Measurements from ENCODE around the gene KCNAB1. TPM values are rescaled to one million over a fixed set of nuclear protein-coding genes. Genes with fewer than 3 reads are reported as not detected.

Gene KCNAB1
- total RNA-seq, 4 donors from 2014 or later, result 0.20 to 3.0 (median 1.6) TPM

DNA sequence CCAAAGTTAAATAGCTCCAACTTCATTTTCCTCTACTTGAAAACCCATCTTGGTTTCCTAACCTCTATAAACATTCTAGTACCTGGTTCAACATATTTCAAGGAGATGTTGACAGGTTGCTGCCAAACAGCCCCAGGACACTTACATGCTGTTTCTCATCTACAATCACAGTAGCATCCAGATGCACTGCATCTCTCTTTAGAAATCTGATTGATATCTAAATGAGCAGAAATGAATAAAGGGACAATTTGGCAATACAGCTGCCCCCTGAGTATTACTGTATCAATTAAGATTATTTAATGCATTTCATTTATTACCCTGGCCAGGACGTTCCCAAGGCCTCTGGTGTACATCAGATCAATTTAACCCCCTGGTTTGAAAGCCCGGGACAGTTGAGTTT is 360.6 kb downstream of the KCNAB1 start:
- in situ Hi-C loops (cut with MboI; ENCODE audit: low pct_ligation_motif_present in 1 of 4, low pct_unique_long_range_greater_than_20kb in 1 of 4, low sequenced_read_pairs in 3 of 4), result no loop called here
- Histone ChIP-seq H3K36me3 (no peaks in the 10 kb centered on the region), H3K4me1 (peaks cover 5 to 33% (median 12%) of the 10 kb centered on the region in 4 donors), H3K9me3 (no peaks in the 10 kb centered on the region), H3K27me3 (no peaks in the 10 kb centered on the region), H3K27ac (no peak overlapping the region), H3K4me3 (no peak overlapping the region)
- whole genome bisulfite sequencing, 2 donors (ENCODE audit: low coverage in 1 of 2), result 83% methylated on average over 2 of the region's 2 CpGs; no CpG with 5 or more reads in 1 of the 2 donors
- TF ChIP-seq EP300 (IDR thresholded peaks at IDR 0.05; ENCODE audit: low read depth), result no peak
- no peak for TF ChIP-seq POLR2A (IDR thresholded peaks at IDR 0.05)
- no peak for TF ChIP-seq POLR2AphosphoS5 (IDR thresholded peaks at IDR 0.05)
- TF ChIP-seq, protein P1, sequence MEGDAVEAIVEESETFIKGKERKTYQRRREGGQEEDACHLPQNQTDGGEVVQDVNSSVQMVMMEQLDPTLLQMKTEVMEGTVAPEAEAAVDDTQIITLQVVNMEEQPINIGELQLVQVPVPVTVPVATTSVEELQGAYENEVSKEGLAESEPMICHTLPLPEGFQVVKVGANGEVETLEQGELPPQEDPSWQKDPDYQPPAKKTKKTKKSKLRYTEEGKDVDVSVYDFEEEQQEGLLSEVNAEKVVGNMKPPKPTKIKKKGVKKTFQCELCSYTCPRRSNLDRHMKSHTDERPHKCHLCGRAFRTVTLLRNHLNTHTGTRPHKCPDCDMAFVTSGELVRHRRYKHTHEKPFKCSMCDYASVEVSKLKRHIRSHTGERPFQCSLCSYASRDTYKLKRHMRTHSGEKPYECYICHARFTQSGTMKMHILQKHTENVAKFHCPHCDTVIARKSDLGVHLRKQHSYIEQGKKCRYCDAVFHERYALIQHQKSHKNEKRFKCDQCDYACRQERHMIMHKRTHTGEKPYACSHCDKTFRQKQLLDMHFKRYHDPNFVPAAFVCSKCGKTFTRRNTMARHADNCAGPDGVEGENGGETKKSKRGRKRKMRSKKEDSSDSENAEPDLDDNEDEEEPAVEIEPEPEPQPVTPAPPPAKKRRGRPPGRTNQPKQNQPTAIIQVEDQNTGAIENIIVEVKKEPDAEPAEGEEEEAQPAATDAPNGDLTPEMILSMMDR (IDR thresholded peaks at IDR 0.05), result no peak
- DNase-seq, result no peak
- intact Hi-C loops (cut with DNase I; ENCODE audit: low total_unique reads), result no loop called here

DNA sequence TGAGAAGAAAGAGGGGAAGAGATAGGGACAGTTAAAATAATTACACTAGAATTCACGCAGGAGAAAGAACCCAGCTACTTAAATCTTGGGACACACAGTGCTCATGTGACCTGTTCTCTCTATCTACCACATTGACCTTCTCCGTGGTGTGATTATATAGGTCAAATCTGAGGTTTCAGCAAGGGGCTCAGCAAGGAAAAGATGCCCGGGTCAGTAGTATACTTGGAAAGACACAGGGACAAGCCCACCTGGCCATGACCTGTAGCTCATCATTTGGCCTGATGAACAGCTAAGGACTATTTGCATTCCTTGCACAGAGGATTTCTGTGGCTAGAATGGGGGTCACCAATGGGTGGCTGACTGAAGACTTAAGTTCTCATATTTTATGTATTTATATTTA is 362.6 kb downstream of the KCNAB1 start:
- in situ Hi-C loops (cut with MboI; ENCODE audit: low pct_ligation_motif_present in 1 of 4, low pct_unique_long_range_greater_than_20kb in 1 of 4, low sequenced_read_pairs in 3 of 4), result no loop called here
- 92% methylated on average over 2 to 3 of the region's 3 CpGs for WGBS, 2 donors (ENCODE audit: low coverage in 1 of 2)

DNA sequence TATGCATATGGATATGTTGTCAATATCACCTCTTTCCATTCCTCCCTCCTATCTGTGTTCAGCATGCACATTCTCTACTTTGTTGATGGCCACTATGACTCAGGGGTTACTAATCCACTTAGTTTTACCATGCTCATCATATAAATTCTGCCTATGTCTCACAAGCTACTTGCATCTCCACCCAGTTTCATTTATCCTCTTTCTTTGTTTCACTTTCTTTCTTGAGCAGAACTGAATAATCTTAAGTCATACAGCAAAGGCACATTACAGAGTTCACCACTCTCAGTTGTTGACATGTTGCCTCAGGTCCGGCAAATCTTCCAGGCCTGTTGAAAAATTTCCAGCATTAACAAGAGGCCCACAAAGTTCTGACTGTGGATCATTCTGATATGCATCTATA is 363.0 kb downstream of the KCNAB1 start:
- in situ Hi-C loops (cut with MboI; ENCODE audit: low pct_ligation_motif_present in 1 of 4, low pct_unique_long_range_greater_than_20kb in 1 of 4, low sequenced_read_pairs in 3 of 4) (no loop called here), intact Hi-C loops (cut with DNase I; ENCODE audit: low total_unique reads) (no loop called here)
- TF ChIP-seq EP300 (IDR thresholded peaks at IDR 0.05; ENCODE audit: low read depth), result no peak
- TF ChIP-seq, protein P1 (IDR thresholded peaks at IDR 0.05), result no peak
- peak; percentile 16 to 58 (median 44) for TF ChIP-seq POLR2AphosphoS5 (IDR thresholded peaks at IDR 0.05)
- TF ChIP-seq POLR2A (IDR thresholded peaks at IDR 0.05), result peak; percentile 8
- Histone ChIP-seq H3K4me1 (peaks cover 5 to 37% (median 12%) of the 10 kb centered on the region in 4 donors), H3K36me3 (no peaks in the 10 kb centered on the region), H3K27ac (peak overlapping the region; percentile 80 to 85 (median 83)), H3K4me3 (peak overlapping the region in 1 of 4 donors; percentile 8), H3K27me3 (no peaks in the 10 kb centered on the region), H3K9me3 (no peaks in the 10 kb centered on the region)
- WGBS, 2 donors (ENCODE audit: low coverage in 1 of 2), result 14 to 25% methylated on average over 1 of the region's 1 CpG
- DNase-seq, result no peak

More for the DNA sequence above, 362.6 kb downstream of the KCNAB1 start:
- Histone ChIP-seq H3K4me3 (no peak overlapping the region), H3K36me3 (no peaks in the 10 kb centered on the region), H3K9me3 (no peaks in the 10 kb centered on the region), H3K4me1 (peaks cover 5 to 37% (median 12%) of the 10 kb centered on the region in 4 donors), H3K27me3 (no peaks in the 10 kb centered on the region), H3K27ac (peak overlapping the region; percentile 80 to 85 (median 83))
- intact Hi-C loops (cut with DNase I; ENCODE audit: low total_unique reads), result no loop called here
- TF ChIP-seq, protein P1 (IDR thresholded peaks at IDR 0.05), result no peak
- TF ChIP-seq POLR2AphosphoS5 (IDR thresholded peaks at IDR 0.05) (no peak), EP300 (IDR thresholded peaks at IDR 0.05; ENCODE audit: low read depth) (no peak), POLR2A (IDR thresholded peaks at IDR 0.05) (no peak)
- DNase-seq, result no peak

DNA sequence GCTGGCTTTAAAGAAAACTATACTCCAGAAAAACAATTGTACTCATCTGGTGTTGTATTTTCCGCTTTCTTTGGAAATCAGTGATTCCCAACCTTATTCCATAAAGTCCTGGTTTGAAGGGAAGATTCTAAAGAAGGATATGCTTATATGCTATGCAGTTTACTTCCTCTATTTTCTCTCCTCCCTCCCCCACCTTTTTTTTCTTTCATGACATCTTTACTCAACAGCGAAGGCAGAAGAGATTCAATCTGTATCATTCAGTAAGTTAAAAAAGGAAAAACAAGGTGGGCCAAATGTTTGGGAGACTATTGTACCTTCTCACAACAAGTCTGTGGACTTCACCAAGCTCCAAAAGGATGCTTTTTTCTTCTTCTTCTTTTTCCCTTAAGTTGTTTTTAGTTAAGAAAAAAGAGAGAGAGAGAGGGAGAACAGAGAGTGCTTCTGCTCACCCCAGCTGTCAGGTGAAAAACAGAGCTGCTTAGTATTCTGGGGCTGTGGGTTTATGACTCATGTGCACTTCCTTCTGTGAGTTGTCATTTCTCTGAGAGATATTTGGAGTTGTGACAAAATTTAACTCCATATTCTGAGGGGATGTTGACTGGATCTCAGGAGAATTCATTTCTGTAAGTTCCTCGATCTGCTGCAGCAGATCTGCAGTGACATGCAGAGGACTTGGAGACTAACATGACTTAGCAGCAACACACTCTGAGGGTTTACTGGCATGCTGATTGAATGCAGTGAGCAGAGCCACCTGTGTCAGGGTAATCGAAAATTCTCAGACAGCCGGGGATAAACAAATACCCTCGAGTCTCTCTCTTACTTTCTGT is 363.8 kb downstream of the KCNAB1 start:
- Histone ChIP-seq H3K27ac (peak overlapping the region; percentile 80 to 85 (median 83)), H3K4me3 (peak overlapping the region in 1 of 4 donors; percentile 8), H3K4me1 (peaks cover 5 to 37% (median 12%) of the 10 kb centered on the region in 4 donors), H3K36me3 (no peaks in the 10 kb centered on the region), H3K9me3 (no peaks in the 10 kb centered on the region), H3K27me3 (no peaks in the 10 kb centered on the region)
- WGBS, 2 donors (ENCODE audit: low coverage in 1 of 2), result 30 to 62% methylated on average over 2 to 6 of the region's 6 CpGs
- TF ChIP-seq POLR2AphosphoS5 (IDR thresholded peaks at IDR 0.05) (peak; percentile 39 to 71 (median 40)), EP300 (IDR thresholded peaks at IDR 0.05; ENCODE audit: low read depth) (no peak), POLR2A (IDR thresholded peaks at IDR 0.05) (peak; percentile 22)
- TF ChIP-seq, protein P1 (IDR thresholded peaks at IDR 0.05), result no peak
- intact Hi-C loops (cut with DNase I; ENCODE audit: low total_unique reads) (no loop called here), in situ Hi-C loops (cut with MboI; ENCODE audit: low pct_ligation_motif_present in 1 of 4, low pct_unique_long_range_greater_than_20kb in 1 of 4, low sequenced_read_pairs in 3 of 4) (no loop called here)
- peak; percentile 31 for DNase-seq

All from transverse colon (tissue), 4 donors.